H9 (cell line): Measurements from ENCODE around the gene C3orf52. TPM values are rescaled to one million over a fixed set of nuclear protein-coding genes. Genes with fewer than 3 reads are reported as not detected.

Source experiments
- DNase-seq: peaks from one replicate; pipeline ENCODE4 v3.0.0-alpha.2; 2017
- H2AFZ ChIP-seq: one replicate; pipeline ENCODE4 v1.6.1; 2013; ENCODE audit warnings: mild to moderate bottlenecking, low read length, control low read depth, moderate library complexity
- H2AK5ac ChIP-seq: 2 replicates; pipeline ENCODE4 v1.6.1; 2013; ENCODE audit warnings: low read length, control low read depth, mixed read lengths; ENCODE audit not compliant: insufficient read length
- H2BK120ac ChIP-seq: one replicate; pipeline ENCODE4 v1.6.1; 2013; ENCODE audit warnings: low read depth, mild to moderate bottlenecking, low read length, control low read depth, inconsistent platforms; ENCODE audit not compliant: poor library complexity, severe bottlenecking
- H2BK12ac ChIP-seq: 2 replicates; pipeline ENCODE4 v1.6.1; 2013; ENCODE audit warnings: low read length, control low read depth, mixed read lengths, low read depth; ENCODE audit not compliant: insufficient read length
- H2BK15ac ChIP-seq: 2 replicates; pipeline ENCODE4 v1.6.1; 2013; ENCODE audit warnings: low read depth, low read length, control low read depth
- H2BK20ac ChIP-seq: one replicate; pipeline ENCODE4 v1.6.1; 2013; ENCODE audit warnings: low read depth, mild to moderate bottlenecking, low read length, control low read depth, inconsistent platforms; ENCODE audit not compliant: poor library complexity, severe bottlenecking
- H2BK5ac ChIP-seq: 2 replicates; pipeline ENCODE4 v1.6.1; 2013; ENCODE audit warnings: low read length, control low read depth, mixed read lengths; ENCODE audit not compliant: insufficient read length
- H3K14ac ChIP-seq: 2 replicates; pipeline ENCODE4 v1.6.1; 2013; ENCODE audit warnings: low read length, control low read depth; ENCODE audit not compliant: insufficient read depth
- H3K18ac ChIP-seq: 2 replicates; pipeline ENCODE4 v1.6.1; 2013; ENCODE audit warnings: low read depth, mild to moderate bottlenecking, mixed read lengths, low read length, control low read depth; ENCODE audit not compliant: insufficient read length
- H3K23ac ChIP-seq: 2 replicates; pipeline ENCODE4 v1.6.1; 2013; ENCODE audit warnings: low read length, control low read depth, mixed read lengths, low read depth; ENCODE audit not compliant: insufficient read length
- H3K23me2 ChIP-seq: 2 replicates; pipeline ENCODE4 v1.6.1; 2013; ENCODE audit warnings: low read depth, mild to moderate bottlenecking, mixed read lengths, low read length, control low read depth; ENCODE audit not compliant: insufficient read length, poor library complexity, severe bottlenecking
- H3K27ac ChIP-seq: 2 replicates; pipeline ENCODE4 v1.5.1; 2013; ENCODE audit warnings: low read length, control low read depth, mixed read lengths, low read depth; ENCODE audit not compliant: insufficient read length
- H3K27me3 ChIP-seq: 2 replicates; pipeline ENCODE4 v1.6.1; 2013; ENCODE audit warnings: low read length, control low read depth, inconsistent platforms; ENCODE audit not compliant: insufficient read depth
- H3K4ac ChIP-seq: 2 replicates; pipeline ENCODE4 v1.6.1; 2013; ENCODE audit warnings: low read depth, mild to moderate bottlenecking, control low read depth, inconsistent platforms, low read length, moderate library complexity
- H3K4me1 ChIP-seq: 2 replicates; pipeline ENCODE4 v1.6.1; 2013; ENCODE audit warnings: low read length, control low read depth, inconsistent platforms; ENCODE audit not compliant: insufficient read depth
- H3K4me2 ChIP-seq: 2 replicates; pipeline ENCODE4 v1.6.1; 2013; ENCODE audit warnings: low read length, control low read depth, mixed read lengths; ENCODE audit not compliant: insufficient read length, insufficient read depth
- H3K56ac ChIP-seq: 2 replicates; pipeline ENCODE4 v1.6.1; 2013; ENCODE audit warnings: low read depth, mild to moderate bottlenecking, mixed read lengths, low read length, control low read depth; ENCODE audit not compliant: insufficient read length
- H3K79me1 ChIP-seq: 2 replicates; pipeline ENCODE4 v1.6.1; 2013; ENCODE audit warnings: low read depth, mild to moderate bottlenecking, moderate library complexity, low read length, control low read depth, inconsistent platforms; ENCODE audit not compliant: insufficient read depth, poor library complexity, severe bottlenecking
- H3K79me2 ChIP-seq: 2 replicates; pipeline ENCODE4 v1.6.1; 2013; ENCODE audit warnings: low read length, control low read depth, inconsistent platforms; ENCODE audit not compliant: insufficient read depth
- H3K9ac ChIP-seq: 2 replicates; pipeline ENCODE4 v1.6.1; 2013; ENCODE audit warnings: low read length, control low read depth, mixed read lengths; ENCODE audit not compliant: insufficient read length; ENCODE audit errors: extremely low read depth
- H3K9me3 ChIP-seq: one replicate; pipeline ENCODE4 v1.6.1; 2013; ENCODE audit warnings: low read depth, low read length, inconsistent platforms; ENCODE audit not compliant: control insufficient read depth
- H3T11ph ChIP-seq: one replicate; pipeline ENCODE4 v1.6.1; 2013; ENCODE audit warnings: mild to moderate bottlenecking, low read length, control low read depth, inconsistent platforms
- H4K20me1 ChIP-seq: one replicate; pipeline ENCODE4 v1.6.1; 2013; ENCODE audit not compliant: control insufficient read depth, insufficient read length, insufficient read depth
- H4K5ac ChIP-seq: 2 replicates; pipeline ENCODE4 v1.6.1; 2013; ENCODE audit warnings: low read depth, mild to moderate bottlenecking, mixed read lengths, low read length, control low read depth; ENCODE audit not compliant: insufficient read length
- H4K8ac ChIP-seq: replicated peaks from 2 replicates; pipeline ENCODE4 v1.6.1; 2013; ENCODE audit warnings: low read length, control low read depth, mixed read lengths, low read depth; ENCODE audit not compliant: insufficient read length
- H4K91ac ChIP-seq: 2 replicates; pipeline ENCODE4 v1.6.1; 2013; ENCODE audit warnings: low read depth, mild to moderate bottlenecking, moderate library complexity, mixed read lengths, low read length, control low read depth; ENCODE audit not compliant: insufficient read length
- H3K27ac Mint-ChIP-seq, 3 experiments: 2 replicates in 2 of 3; 3 replicates in 1 of 3; pipeline ENCODE4 v1.8.0; 2020 to 2021; ENCODE audit warnings: mixed read lengths in 3 of 3, mild to moderate bottlenecking in 1 of 3, moderate library complexity in 1 of 3
- H3K27me3 Mint-ChIP-seq: 2 replicates; pipeline ENCODE4 v1.8.0; 2021; ENCODE audit warnings: low read depth, mild to moderate bottlenecking, moderate library complexity, mixed read lengths
- H3K36me3 Mint-ChIP-seq, 3 experiments: 2 replicates in 2 of 3; 3 replicates in 1 of 3; pipeline ENCODE4 v1.8.0; 2020 to 2021; ENCODE audit warnings: low read depth in 3 of 3, mixed read lengths in 3 of 3; ENCODE audit not compliant: insufficient read depth in 1 of 3
- H3K4me1 Mint-ChIP-seq, 2 experiments: 2 replicates each; pipeline ENCODE4 v1.8.0; 2020; ENCODE audit warnings: mixed read lengths in 2 of 2
- H3K4me3 Mint-ChIP-seq, 2 experiments: 2 replicates in 1 of 2; 3 replicates in 1 of 2; pipeline ENCODE4 v1.8.0; 2020 to 2021; ENCODE audit warnings: mild to moderate bottlenecking in 2 of 2, mixed read lengths in 2 of 2, moderate library complexity in 1 of 2
- H3K9me3 Mint-ChIP-seq, 2 experiments: 2 replicates in 1 of 2; 3 replicates in 1 of 2; pipeline ENCODE4 v1.8.0; 2020; ENCODE audit warnings: mild to moderate bottlenecking in 2 of 2, mixed read lengths in 2 of 2, moderate library complexity in 1 of 2
- total RNA-seq: library from RNA; stranded (reverse); gene quantifications from 2 replicates; pipeline ENCODE4 v1.2.1, GENCODE V29; 2021
- TF ChIP-seq, protein P1 (sequence below): fragments of 200-600 bp; sonication (generic); conservative IDR thresholded peaks from 3 replicates; pipeline ENCODE4 v1.8.0; 2021; ENCODE audit warnings: antibody characterized with exemption, mild to moderate bottlenecking

C3orf52 gene
- total RNA-seq, 1 experiment from 2014 or later, result 11.2 TPM

DNA sequence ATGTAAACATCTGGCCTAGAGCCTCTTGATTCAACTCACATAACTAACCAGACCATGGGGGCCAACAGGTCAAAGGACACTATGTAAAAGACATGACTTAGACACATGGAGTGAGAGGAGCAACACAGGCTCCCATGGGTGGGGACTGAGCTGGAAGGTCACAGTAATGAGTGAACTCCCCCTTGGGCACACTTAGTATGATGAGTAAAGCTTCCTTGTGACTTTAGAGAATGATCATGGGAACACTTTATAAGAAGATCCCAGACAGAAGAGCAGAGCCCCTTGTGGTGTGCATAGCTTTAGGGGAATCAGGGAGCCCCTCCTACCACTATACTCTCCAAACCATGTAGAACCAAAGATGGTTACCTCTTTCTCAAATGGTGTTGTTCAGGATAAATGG lies 36.7 kb downstream of the C3orf52 start:
- Histone ChIP-seq H2BK15ac (no peak overlapping the region), H3K4ac (no peak overlapping the region), H2AK5ac (no peak overlapping the region), H3K23ac (no peak overlapping the region), H2AFZ (no peak overlapping the region), H2BK5ac (no peak overlapping the region), H3K56ac (no peak overlapping the region), H3K18ac (no peak overlapping the region), H3K14ac (no peak overlapping the region), H3K23me2 (no peaks in the 10 kb centered on the region), H3K79me2 (no peaks in the 10 kb centered on the region), H3K4me1 (peaks cover 13% of the 10 kb centered on the region; the same call in 1 of the 2 replicates), H2BK20ac (no peak overlapping the region), H3K27ac (no peak overlapping the region), H3K79me1 (no peaks in the 10 kb centered on the region), H3T11ph (no peak overlapping the region), H2BK12ac (no peak overlapping the region), H3K27me3 (no peaks in the 10 kb centered on the region), H3K9me3 (no peaks in the 10 kb centered on the region), H3K4me2 (no peak overlapping the region), H2BK120ac (no peak overlapping the region), H4K5ac (no peak overlapping the region), H4K91ac (no peak overlapping the region), H4K8ac (no peak overlapping the region), H3K9ac (no peak overlapping the region), H4K20me1 (no peaks in the 10 kb centered on the region)
- TF ChIP-seq, protein P1, sequence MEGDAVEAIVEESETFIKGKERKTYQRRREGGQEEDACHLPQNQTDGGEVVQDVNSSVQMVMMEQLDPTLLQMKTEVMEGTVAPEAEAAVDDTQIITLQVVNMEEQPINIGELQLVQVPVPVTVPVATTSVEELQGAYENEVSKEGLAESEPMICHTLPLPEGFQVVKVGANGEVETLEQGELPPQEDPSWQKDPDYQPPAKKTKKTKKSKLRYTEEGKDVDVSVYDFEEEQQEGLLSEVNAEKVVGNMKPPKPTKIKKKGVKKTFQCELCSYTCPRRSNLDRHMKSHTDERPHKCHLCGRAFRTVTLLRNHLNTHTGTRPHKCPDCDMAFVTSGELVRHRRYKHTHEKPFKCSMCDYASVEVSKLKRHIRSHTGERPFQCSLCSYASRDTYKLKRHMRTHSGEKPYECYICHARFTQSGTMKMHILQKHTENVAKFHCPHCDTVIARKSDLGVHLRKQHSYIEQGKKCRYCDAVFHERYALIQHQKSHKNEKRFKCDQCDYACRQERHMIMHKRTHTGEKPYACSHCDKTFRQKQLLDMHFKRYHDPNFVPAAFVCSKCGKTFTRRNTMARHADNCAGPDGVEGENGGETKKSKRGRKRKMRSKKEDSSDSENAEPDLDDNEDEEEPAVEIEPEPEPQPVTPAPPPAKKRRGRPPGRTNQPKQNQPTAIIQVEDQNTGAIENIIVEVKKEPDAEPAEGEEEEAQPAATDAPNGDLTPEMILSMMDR, result no peak
- H3K27me3 Mint-ChIP-seq, result no peaks in the 10 kb centered on the region
- H3K27ac Mint-ChIP-seq, result no peak overlapping the region; a peak in 1 of 7 replicates
- DNase-seq, result no peak
- no peak overlapping the region for H3K4me3 Mint-ChIP-seq
- peaks cover 52 to 53% of the 10 kb centered on the region in 2 experiments for H3K4me1 Mint-ChIP-seq
- no peaks in the 10 kb centered on the region; a peak in 1 of 5 replicates for H3K9me3 Mint-ChIP-seq
- peaks cover 0 to 7% (median 0%) of the 10 kb centered on the region in 3 experiments; a peak in 3 of 7 replicates for H3K36me3 Mint-ChIP-seq
